DOHH2 (cell line): ENCODE results near the gene CABP1.

Source experiments
- H3F3A ChIP-seq: fragments of 200-600 bp; sonication (generic), shearing (Covaris generic); 2 replicates; pipeline ENCODE4 v1.6.0; 2016; ENCODE audit warnings: antibody characterized with exemption, mild to moderate bottlenecking; ENCODE audit not compliant: control insufficient read depth, insufficient read depth
- H3K27ac ChIP-seq: fragments of 200-600 bp; sonication (generic); 2 replicates; pipeline ENCODE4 v1.5.1; 2014; ENCODE audit warnings: low read depth, mild to moderate bottlenecking, low read length, moderate library complexity
- H3K27me3 ChIP-seq: fragments of 200-600 bp; sonication (generic); 2 replicates; pipeline ENCODE4 v1.6.1; 2014; ENCODE audit warnings: mild to moderate bottlenecking, low read length, mixed read lengths; ENCODE audit not compliant: control insufficient read depth
- H3K36me3 ChIP-seq: fragments of 200-600 bp; sonication (generic); 2 replicates; pipeline ENCODE4 v1.6.1; 2014; ENCODE audit warnings: mild to moderate bottlenecking, low read length, moderate library complexity, mixed read lengths; ENCODE audit not compliant: control insufficient read depth
- H3K4me1 ChIP-seq: fragments of 200-600 bp; sonication (generic); 2 replicates; pipeline ENCODE4 v1.6.1; 2014; ENCODE audit warnings: mild to moderate bottlenecking, low read length, mixed read lengths; ENCODE audit not compliant: control insufficient read depth
- H3K4me2 ChIP-seq: fragments of 200-600 bp; sonication (generic); 2 replicates; pipeline ENCODE4 v1.6.0; 2014; ENCODE audit warnings: mild to moderate bottlenecking, low read length, moderate library complexity
- H3K4me3 ChIP-seq: fragments of 200-600 bp; sonication (generic); 2 replicates; pipeline ENCODE4 v1.5.1; 2014; ENCODE audit warnings: mild to moderate bottlenecking, low read length, mixed read lengths
- H3K79me2 ChIP-seq: fragments of 200-600 bp; sonication (generic); 2 replicates; pipeline ENCODE4 v1.6.1; 2014; ENCODE audit warnings: mild to moderate bottlenecking, low read length, mixed read lengths; ENCODE audit not compliant: control insufficient read depth
- H3K9me2 ChIP-seq: fragments of 200-600 bp; sonication (generic); replicated peaks from 2 replicates; pipeline ENCODE4 v1.6.1; 2014; ENCODE audit warnings: mild to moderate bottlenecking, low read length, mixed read lengths; ENCODE audit not compliant: control insufficient read depth
- H3K9me3 ChIP-seq: fragments of 200-600 bp; sonication (generic); 2 replicates; pipeline ENCODE4 v1.6.1; 2014; ENCODE audit warnings: antibody characterized with exemption, low read length, mixed read lengths; ENCODE audit not compliant: control insufficient read depth, insufficient read depth
- H4K20me1 ChIP-seq: fragments of 200-600 bp; sonication (generic); 2 replicates; pipeline ENCODE4 v1.6.0; 2014; ENCODE audit warnings: low read depth, mild to moderate bottlenecking, antibody characterized with exemption, low read length, moderate library complexity; ENCODE audit not compliant: control insufficient read depth, insufficient read depth
- CTCF ChIP-seq: fragments of 200-600 bp; sonication (generic); IDR thresholded peaks from one replicate; pipeline ENCODE4 v1.5.1; 2014; ENCODE audit warnings: antibody characterized with exemption, mild to moderate bottlenecking, low read depth, low read length; ENCODE audit not compliant: poor library complexity, severe bottlenecking
- EZH2phosphoT487 ChIP-seq: fragments of 200-600 bp; sonication (generic); IDR thresholded peaks from 2 replicates; pipeline ENCODE4 v1.6.1; 2017; ENCODE audit warnings: borderline replicate concordance, mild to moderate bottlenecking, antibody characterized with exemption, low read length, moderate library complexity, mixed read lengths

Gene CABP1

GRCh38 chr12:120693848-120694247, 53.4 kb downstream of the CABP1 start:
- Histone ChIP-seq H3K36me3 (peaks cover 90% of the 10 kb centered on the region), H3K79me2 (peaks cover 62% of the 10 kb centered on the region), H3K9me3 (no peaks in the 10 kb centered on the region), H3F3A (no peaks in the 10 kb centered on the region), H3K27ac (no peak overlapping the region), H3K9me2 (no peaks in the 10 kb centered on the region), H3K4me3 (no peak overlapping the region), H4K20me1 (peaks cover 6% of the 10 kb centered on the region), H3K27me3 (no peaks in the 10 kb centered on the region), H3K4me2 (no peak overlapping the region), H3K4me1 (peaks cover 25% of the 10 kb centered on the region)
- TF ChIP-seq EZH2phosphoT487 (no peak), CTCF (no peak)

- H3F3A ChIP-seq: no peaks in the 10 kb centered on the region
- peaks cover 34% of the 10 kb centered on the region for H3K79me2 ChIP-seq
- H3K27ac ChIP-seq: no peak overlapping the region
- H3K4me3 ChIP-seq: no peak overlapping the region
- H3K4me2 ChIP-seq: no peak overlapping the region
- H3K9me2 ChIP-seq: no peaks in the 10 kb centered on the region
- H3K36me3 ChIP-seq: peaks cover 96% of the 10 kb centered on the region
- TF ChIP-seq EZH2phosphoT487 (no peak), CTCF (no peak)
- H4K20me1 ChIP-seq: no peaks in the 10 kb centered on the region
- H3K27me3 ChIP-seq: no peaks in the 10 kb centered on the region
- H3K4me1 ChIP-seq: peaks cover 16% of the 10 kb centered on the region
- H3K9me3 ChIP-seq: no peaks in the 10 kb centered on the region
These were observed 56.2 kb downstream of the CABP1 start for GRCh38 chr12:120696626-120697025.

DNA sequence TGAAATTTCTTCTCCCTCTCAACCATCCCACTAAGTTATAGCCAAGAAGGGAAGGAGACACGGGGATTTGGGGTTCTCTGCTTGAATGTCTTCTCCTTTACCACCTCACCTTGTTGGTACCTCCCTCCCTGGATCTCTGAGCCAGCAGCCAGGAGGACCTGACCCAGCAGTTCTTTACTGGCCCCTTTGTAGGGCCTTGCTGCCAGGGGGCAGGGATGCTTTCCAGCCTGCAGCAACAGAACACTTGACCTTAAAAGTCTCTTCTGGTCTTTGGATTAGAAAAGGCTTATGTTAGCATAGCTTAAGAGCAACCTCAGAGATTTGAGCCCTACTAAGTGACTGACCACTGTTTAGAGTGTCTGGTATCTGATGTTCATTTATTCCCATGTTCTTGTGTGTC, 56.9 kb downstream of the CABP1 start:
- Histone ChIP-seq H3F3A (no peaks in the 10 kb centered on the region), H3K36me3 (peaks cover 100% of the 10 kb centered on the region)

More for the DNA sequence above, 56.9 kb downstream of the CABP1 start:
- peaks cover 27% of the 10 kb centered on the region for H3K79me2 ChIP-seq
- H3K27me3 ChIP-seq: no peaks in the 10 kb centered on the region
- no peak overlapping the region for H3K27ac ChIP-seq
- no peak overlapping the region for H3K4me2 ChIP-seq
- H3K9me2 ChIP-seq: no peaks in the 10 kb centered on the region
- no peaks in the 10 kb centered on the region for H3K9me3 ChIP-seq
- no peak for TF ChIP-seq EZH2phosphoT487
- no peak for TF ChIP-seq CTCF
- H4K20me1 ChIP-seq: no peaks in the 10 kb centered on the region
- H3K4me1 ChIP-seq: peaks cover 16% of the 10 kb centered on the region
- H3K4me3 ChIP-seq: no peak overlapping the region
